Aorta (tissue), 5 donors: ENCODE results near the gene SOX15. TPM values are rescaled to one million over a fixed set of nuclear protein-coding genes. Genes with fewer than 3 reads are reported as not detected.

Source experiments
- ATAC-seq: fragments of 200-7000 bp; cut with Tn5 transposase; one replicate; pipeline ENCODE4 v1.9.1; 2022; ENCODE audit warnings: moderate library complexity; ENCODE audit not compliant: low FRiP score
- DNase-seq, 2 donors: peaks; one replicate each; pipeline ENCODE4 v3.0.0-alpha.2; 2020
- H3K27ac ChIP-seq, 2 donors: one replicate each; pipeline ENCODE4 v1.5.1; 2013; ENCODE audit warnings: low read length in 2 of 2, mild to moderate bottlenecking in 2 of 2, moderate library complexity in 2 of 2, control low read depth in 1 of 2, inconsistent platforms in 1 of 2, low read depth in 1 of 2
- H3K27me3 ChIP-seq, 2 donors: one replicate each; pipeline ENCODE4 v1.6.1; 2013; ENCODE audit warnings: control low read depth in 1 of 2, low read length in 1 of 2, mild to moderate bottlenecking in 1 of 2, moderate library complexity in 1 of 2; ENCODE audit not compliant: insufficient read depth in 2 of 2, control insufficient read depth in 1 of 2
- H3K36me3 ChIP-seq, 2 donors: one replicate each; pipeline ENCODE4 v1.6.1; 2013; ENCODE audit warnings: control low read depth in 1 of 2, low read length in 1 of 2, mild to moderate bottlenecking in 1 of 2; ENCODE audit not compliant: insufficient read depth in 2 of 2, control insufficient read depth in 1 of 2
- H3K4me1 ChIP-seq, 2 donors: one replicate each; pipeline ENCODE4 v1.6.1; 2013; ENCODE audit warnings: low read length in 2 of 2, control low read depth in 1 of 2, mild to moderate bottlenecking in 1 of 2, moderate library complexity in 1 of 2; ENCODE audit not compliant: insufficient read depth in 2 of 2, control insufficient read depth in 1 of 2
- H3K4me3 ChIP-seq, 2 donors: one replicate each; pipeline ENCODE4 v1.5.1; 2013; ENCODE audit warnings: low read length in 2 of 2, control low read depth in 1 of 2, mild to moderate bottlenecking in 1 of 2
- H3K9me3 ChIP-seq: one replicate; pipeline ENCODE4 v1.6.1; 2013; ENCODE audit warnings: mild to moderate bottlenecking, low read length; ENCODE audit not compliant: control insufficient read depth
- WGBS, 2 donors: extraction: QIAGEN DNeasy Blood & Tissue Kit; methylation state at CpG; one replicate each; pipeline ENCODE4 v1.1.7; 2013; 5-methylcytosine and 5-hydroxymethylcytosine counted together
- intact Hi-C, 2 donors: fragments of 100-400 bp; cut with DNase I; formaldehyde crosslinking; loops; one replicate each; pipeline versions ENCODE4 v1.14.2 to v1.15.0; 2022
- polyA plus RNA-seq, 2 donors: library from polyadenylated mRNA; stranded (reverse); fragments of 200-250 nt; gene quantifications; one replicate each; pipeline ENCODE4 v1.2.3, GENCODE V29; 2013
- total RNA-seq, 2 donors: library from RNA; stranded (reverse); fragmentation: NEBNext Ultra II Directional; extraction: Animal tissue kit (Norgen Biotek cat#: 25700); gene quantifications; one replicate each; pipeline ENCODE4 v1.2.1, GENCODE V29; 2021
- donor health status: healthy with polysubstance abuse.
- donor health status: Bipolar disorder and iron deficiency.
- donor health status: DM: no; HTN: no; CAD: no.
- donor health status: DM: no; HTN: no; CAD: no.
- donor health status: DM: yes; HTN: yes; CAD: no.

The SOX15 gene
- total and polyA plus RNA-seq, 4 donors: 0.50 to 2.8 (median 1.7) TPM

DNA sequence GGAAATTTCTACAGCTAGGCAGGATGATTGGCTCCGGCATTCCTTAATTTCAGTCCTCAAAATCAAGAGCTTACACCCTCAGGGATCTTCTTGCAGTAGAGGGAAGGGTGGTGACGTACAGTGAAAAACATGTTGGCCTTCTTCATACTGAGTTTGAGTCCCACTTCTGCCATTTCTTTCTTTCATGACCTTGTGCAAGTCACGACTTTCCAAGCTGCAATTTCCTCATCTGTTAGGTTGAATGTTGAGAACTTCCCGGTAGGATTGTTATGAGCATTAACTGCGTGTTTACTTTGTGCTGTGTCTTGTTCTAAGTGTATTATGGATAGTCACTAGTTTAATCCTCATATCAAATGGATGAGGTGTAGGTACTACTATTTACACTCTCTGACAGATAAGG, 20.3 kb downstream of the SOX15 start:
- intact Hi-C loops: loop anchor here in 1 of 2 donors (10.0 kb wide), 1 partner anchor 215 kb away; the partner anchor contains the start of genes KCTD11 and TMEM95
- Histone ChIP-seq H3K4me3 (no peak overlapping the region), H3K36me3 (peaks cover 0 to 9% of the 10 kb centered on the region in 2 donors), H3K4me1 (no peaks in the 10 kb centered on the region), H3K27me3 (no peaks in the 10 kb centered on the region), H3K9me3 (no peaks in the 10 kb centered on the region), H3K27ac (no peak overlapping the region)
- 82 to 83% methylated on average over 5 of the region's 5 CpGs for WGBS, 2 donors
- DNase-seq (no peak), ATAC-seq (no peak)

DNA sequence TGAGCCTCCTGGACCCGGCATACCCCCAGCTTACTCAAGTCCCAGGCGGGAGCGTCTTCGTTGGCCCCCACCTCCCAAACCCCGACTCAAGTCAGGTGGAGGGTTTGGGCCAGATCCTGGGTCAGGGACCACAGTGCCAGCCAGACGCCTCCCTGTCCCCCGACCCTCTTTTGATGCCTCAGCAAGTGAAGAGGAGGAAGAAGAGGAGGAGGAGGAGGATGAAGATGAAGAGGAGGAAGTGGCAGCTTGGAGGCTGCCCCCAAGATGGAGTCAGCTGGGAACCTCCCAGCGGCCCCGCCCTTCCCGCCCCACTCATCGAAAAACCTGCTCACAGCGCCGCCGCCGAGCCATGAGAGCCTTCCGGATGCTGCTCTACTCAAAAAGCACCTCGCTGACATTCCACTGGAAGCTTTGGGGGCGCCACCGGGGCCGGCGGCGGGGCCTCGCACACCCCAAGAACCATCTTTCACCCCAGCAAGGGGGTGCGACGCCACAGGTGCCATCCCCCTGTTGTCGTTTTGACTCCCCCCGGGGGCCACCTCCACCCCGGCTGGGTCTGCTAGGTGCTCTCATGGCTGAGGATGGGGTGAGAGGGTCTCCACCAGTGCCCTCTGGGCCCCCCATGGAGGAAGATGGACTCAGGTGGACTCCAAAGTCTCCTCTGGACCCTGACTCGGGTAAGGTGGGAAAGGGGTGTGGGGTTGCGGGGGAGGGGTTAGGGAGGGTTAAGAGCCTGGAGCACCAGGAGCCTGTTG, 26.6 kb downstream of the SOX15 start:
- DNase-seq: no peak
- no peaks in the 10 kb centered on the region for H3K27me3 ChIP-seq
- 88 to 91% methylated on average over 30 of the region's 30 CpGs for WGBS, 2 donors
- intact Hi-C loops: loop anchor here in 1 of 2 donors (10.0 kb wide), 1 partner anchor 208 kb away; the partner anchor contains the start of genes KCTD11 and TMEM95
- no peak for ATAC-seq
- no peak overlapping the region for H3K27ac ChIP-seq
- H3K4me1 ChIP-seq: no peaks in the 10 kb centered on the region
- H3K4me3 ChIP-seq: no peak overlapping the region
- no peaks in the 10 kb centered on the region for H3K9me3 ChIP-seq
- peaks cover 0 to 6% of the 10 kb centered on the region in 2 donors for H3K36me3 ChIP-seq

DNA sequence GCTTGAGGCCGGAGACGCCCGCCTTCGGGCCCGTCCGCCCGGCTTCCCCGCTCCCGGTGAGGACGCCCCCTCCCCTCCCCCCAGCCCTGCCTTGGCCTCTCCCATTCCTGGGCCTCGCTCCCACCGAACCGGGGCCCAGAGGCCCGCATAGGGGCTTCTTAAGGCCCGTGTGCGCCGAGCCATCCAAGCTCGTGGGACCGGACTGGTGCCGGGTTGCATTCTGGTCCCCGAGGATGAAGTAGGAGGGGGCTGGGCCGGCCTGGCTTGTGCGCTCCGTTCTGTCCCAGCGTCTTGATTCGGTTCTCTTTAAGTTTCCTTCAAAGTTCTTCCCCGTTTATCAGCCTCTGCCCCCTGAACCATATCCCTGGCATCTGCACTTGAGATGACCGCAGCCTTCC, 27.7 kb downstream of the SOX15 start:
- no peaks in the 10 kb centered on the region for H3K9me3 ChIP-seq
- H3K4me3 ChIP-seq: peak overlapping the region; percentile 74 to 77
- peaks cover 0 to 3% of the 10 kb centered on the region in 2 donors for H3K36me3 ChIP-seq
- H3K27ac ChIP-seq: peak overlapping the region in 1 of 2 donors; percentile 71
- no peak for ATAC-seq
- no peaks in the 10 kb centered on the region for H3K4me1 ChIP-seq
- intact Hi-C loops: loop anchor here in 1 of 2 donors (10.0 kb wide), 1 partner anchor 207 kb away; the partner anchor contains the start of genes KCTD11 and TMEM95
- DNase-seq: no peak
- H3K27me3 ChIP-seq: no peaks in the 10 kb centered on the region
- 1% methylated on average over 18 to 28 of the region's 28 CpGs for WGBS, 2 donors

DNA sequence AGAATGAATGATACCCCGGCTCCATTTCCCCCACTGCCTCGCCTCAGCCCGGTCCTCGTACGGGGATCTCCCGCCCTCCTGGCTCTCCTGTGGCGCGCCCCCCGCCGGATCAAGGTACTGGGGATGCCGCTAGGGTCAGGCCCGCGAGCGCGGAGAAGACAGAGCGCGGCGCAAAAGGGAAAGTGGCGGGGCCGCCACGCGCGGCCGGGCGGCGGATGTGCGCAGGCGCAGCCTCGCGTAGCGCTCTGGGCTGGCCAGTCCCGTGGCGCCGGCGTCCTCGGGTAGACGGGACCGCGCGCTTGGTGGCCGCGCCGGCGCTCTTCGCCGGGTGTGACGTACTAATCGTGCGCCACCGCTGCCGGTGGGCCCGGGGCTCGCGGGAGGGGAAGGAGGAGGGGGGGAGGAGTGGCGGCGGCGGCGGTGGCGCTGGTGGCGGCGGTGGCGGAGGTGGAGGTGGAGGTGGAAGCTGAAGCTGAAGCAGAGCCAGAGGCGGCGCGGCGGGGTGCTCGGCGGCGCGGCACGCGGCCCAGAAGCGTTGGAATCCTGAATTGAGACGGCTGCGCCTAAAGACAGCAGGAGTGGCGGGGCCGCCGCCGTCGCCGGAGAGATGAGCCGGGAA, 28.2 kb downstream of the SOX15 start, which contains the start of gene SENP3:
Gene SENP3, plus strand, starts transcription at position 331 of the 619 bp plus-strand sequence. CDS start 1,158 bp downstream, outside the sequence.
- WGBS, 2 donors: 0 to 1% methylated on average over 17 to 82 of the region's 82 CpGs
- Histone ChIP-seq H3K27me3 (no peaks in the 10 kb centered on the region), H3K27ac (peak within 1 kb of the TSS; percentile 44 to 71), H3K9me3 (no peaks in the 10 kb centered on the region), H3K4me3 (peak within 1 kb of the TSS; percentile 74 to 77), H3K4me1 (no peaks in the 10 kb centered on the region), H3K36me3 (peaks cover 0 to 3% of the 10 kb centered on the region in 2 donors)
- ATAC-seq: peak; percentile 92
- peak; percentile 94 to 97 for DNase-seq
- intact Hi-C loops: loop anchor here (1.0 to 10.0 kb wide), 2 partner anchors 47 to 207 kb away; partner anchors contain the start of genes KCTD11 (in 1 of the 2) and TMEM95 (in 1 of the 2)

DNA sequence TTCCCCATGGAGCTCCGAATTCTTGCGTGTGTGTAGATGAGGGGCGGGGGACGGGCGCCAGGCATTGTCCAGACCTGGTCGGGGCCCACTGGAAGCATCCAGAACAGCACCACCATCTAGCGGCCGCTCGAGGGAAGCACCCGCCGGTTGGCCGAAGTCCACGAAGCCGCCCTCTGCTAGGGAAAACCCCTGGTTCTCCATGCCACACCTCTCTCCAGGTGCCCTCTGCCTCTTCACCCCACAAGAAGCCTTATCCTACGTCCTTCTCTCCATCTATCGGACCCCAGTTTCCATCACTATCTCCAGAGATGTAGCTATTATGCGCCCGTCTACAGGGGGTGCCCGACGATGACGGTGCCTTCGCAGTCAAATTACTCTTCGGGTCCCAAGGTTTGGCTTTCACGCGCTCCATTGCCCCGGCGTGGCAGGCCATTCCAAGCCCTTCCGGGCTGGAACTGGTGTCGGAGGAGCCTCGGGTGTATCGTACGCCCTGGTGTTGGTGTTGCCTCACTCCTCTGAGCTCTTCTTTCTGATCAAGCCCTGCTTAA, 28.8 kb downstream of the SOX15 start:
- peaks cover 0 to 3% of the 10 kb centered on the region in 2 donors for H3K36me3 ChIP-seq
- no peaks in the 10 kb centered on the region for H3K27me3 ChIP-seq
- intact Hi-C loops: loop anchor here (1.0 to 10.0 kb wide), 2 partner anchors 47 to 206 kb away; partner anchors contain the start of genes KCTD11 (in 1 of the 2) and TMEM95 (in 1 of the 2)
- H3K9me3 ChIP-seq: no peaks in the 10 kb centered on the region
- 0% methylated on average over 32 of the region's 32 CpGs for WGBS, 2 donors
- H3K4me3 ChIP-seq: peak overlapping the region; percentile 68 to 77
- DNase-seq: peak; percentile 94 to 97
- peak overlapping the region; percentile 44 to 64 for H3K27ac ChIP-seq
- ATAC-seq: peak; percentile 89
- H3K4me1 ChIP-seq: no peaks in the 10 kb centered on the region

DNA sequence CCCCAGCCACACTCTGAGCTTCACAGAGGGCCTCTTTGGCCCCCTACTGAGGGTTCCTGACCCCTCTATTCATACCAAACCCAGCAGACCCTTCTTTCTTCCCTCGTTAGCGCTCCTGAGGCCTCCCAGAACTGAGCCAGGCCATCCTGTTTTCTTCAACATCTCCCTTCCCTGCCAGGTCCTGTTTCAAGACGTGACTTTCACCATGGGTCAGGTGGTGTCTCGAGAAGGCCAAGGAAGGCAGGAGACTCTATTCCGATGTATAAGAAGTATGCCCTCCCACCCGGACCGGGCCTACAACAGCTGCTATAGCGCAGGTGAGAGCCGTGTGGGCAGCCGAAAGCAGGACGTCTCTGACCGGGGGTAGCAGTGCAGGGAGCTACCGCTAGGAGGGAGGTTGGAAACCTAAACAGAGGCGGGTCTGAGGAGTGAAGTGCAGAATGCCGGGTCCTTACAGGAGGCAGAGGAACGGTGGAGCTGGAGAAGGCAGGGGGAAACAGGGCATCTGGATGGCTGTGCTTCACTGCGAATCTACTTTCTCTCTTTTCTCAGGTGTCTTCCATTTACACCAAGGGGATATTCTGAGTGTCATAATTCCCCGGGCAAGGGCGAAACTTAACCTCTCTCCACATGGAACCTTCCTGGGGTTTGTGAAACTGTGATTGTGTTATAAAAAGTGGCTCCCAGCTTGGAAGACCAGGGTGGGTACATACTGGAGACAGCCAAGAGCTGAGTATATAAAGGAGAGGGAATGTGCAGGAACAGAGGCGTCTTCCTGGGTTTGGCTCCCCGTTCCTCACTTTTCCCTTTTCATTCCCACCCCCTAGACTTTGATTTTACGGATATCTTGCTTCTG, 29.5 kb downstream of the SOX15 start:
- ATAC-seq: peak; percentile 39
- H3K4me3 ChIP-seq: no peak overlapping the region
- peak overlapping the region in 1 of 2 donors; percentile 34 for H3K27ac ChIP-seq
- intact Hi-C loops: loop anchor here (1.0 to 10.0 kb wide), 2 partner anchors 46 to 206 kb away; partner anchors contain the start of genes KCTD11 (in 1 of the 2) and TMEM95 (in 1 of the 2)
- no peaks in the 10 kb centered on the region for H3K4me1 ChIP-seq
- H3K27me3 ChIP-seq: no peaks in the 10 kb centered on the region
- 28 to 29% methylated on average over 22 of the region's 22 CpGs for WGBS, 2 donors
- H3K36me3 ChIP-seq: peaks cover 0 to 2% of the 10 kb centered on the region in 2 donors
- peak; percentile 79 to 88 for DNase-seq
- H3K9me3 ChIP-seq: no peaks in the 10 kb centered on the region

DNA sequence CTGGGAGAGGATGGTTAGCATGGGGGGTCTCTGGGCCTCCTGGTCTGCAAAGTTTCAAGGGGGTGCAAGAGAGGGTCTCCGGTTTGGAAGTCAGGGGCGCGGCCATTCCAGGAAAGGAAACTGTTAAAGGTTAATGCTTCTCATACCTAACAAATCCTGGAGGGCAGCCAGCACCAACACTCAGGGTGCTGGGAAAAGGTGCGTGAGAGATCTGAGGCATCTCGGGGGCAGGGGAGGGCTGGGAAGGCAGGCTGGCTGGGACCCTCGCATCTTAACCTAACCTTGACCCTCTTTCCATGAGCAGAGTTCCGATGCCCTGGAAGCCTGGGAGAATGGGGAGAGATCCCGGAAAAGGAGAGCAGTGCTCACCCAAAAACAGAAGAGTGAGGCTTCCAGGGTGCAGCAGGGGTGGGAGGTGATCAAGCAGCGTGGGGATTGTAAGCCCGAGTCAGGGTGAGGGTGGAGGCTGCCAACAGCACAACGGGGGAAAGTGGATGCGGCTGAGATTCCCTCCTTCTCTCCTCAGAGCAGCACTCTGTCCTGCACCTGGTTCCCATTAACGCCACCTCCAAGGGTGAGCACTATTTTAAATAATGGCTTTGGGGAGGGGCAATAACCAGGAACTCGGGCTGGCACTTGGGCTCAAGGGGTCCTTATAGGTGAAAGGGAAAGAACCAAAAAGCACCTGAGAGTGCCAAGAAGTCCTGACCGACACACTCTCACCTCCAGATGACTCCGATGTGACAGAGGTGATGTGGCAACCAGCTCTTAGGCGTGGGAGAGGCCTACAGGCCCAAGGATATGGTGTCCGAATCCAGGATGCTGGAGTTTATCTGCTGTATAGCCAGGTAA, 30.3 kb downstream of the SOX15 start:
- H3K9me3 ChIP-seq: no peaks in the 10 kb centered on the region
- intact Hi-C loops: loop anchor here (1.0 to 10.0 kb wide), 4 partner anchors 43 to 207 kb away; partner anchors contain the start of genes KCTD11 (in 2 of the 2) and TMEM95 (in 1 of the 2)
- no peak overlapping the region for H3K4me3 ChIP-seq
- DNase-seq: no peak
- H3K27ac ChIP-seq: peak overlapping the region in 1 of 2 donors; percentile 93
- no peaks in the 10 kb centered on the region for H3K36me3 ChIP-seq
- H3K27me3 ChIP-seq: no peaks in the 10 kb centered on the region
- no peaks in the 10 kb centered on the region for H3K4me1 ChIP-seq
- 67 to 77% methylated on average over 18 of the region's 18 CpGs for WGBS, 2 donors
- no peak for ATAC-seq
